A549 (cell line): ENCODE measurements around the gene ITSN1. TPM values are rescaled to one million over a fixed set of nuclear protein-coding genes. Genes with fewer than 3 reads are reported as not detected.

ENCODE experiments used
- ATAC-seq, 2 experiments: fragments of 200-7000 bp in 1 of 2; fragments of >200 bp in 1 of 2; cut with Nextera tagmentation in 1 of 2; cut with Tn5 transposase in 1 of 2; 3 replicates each; pipeline versions ENCODE4 v1.8.0 to v1.9.1; 2018 to 2020; ENCODE audit warnings: mild to moderate bottlenecking in 1 of 2, moderate library complexity in 1 of 2
- CTCF ChIA-PET: fragments of 300-600 bp; sonication (Branson Sonifier 250); formaldehyde crosslinking; extraction: SDS; loops from one replicate; lab custom pipeline; 2021; ENCODE audit warnings: antibody characterized with exemption, inconsistent platforms; lab: Yijun Ruan, JAX
- POLR2A ChIA-PET: fragments of 350-600 bp; formaldehyde crosslinking; extraction: SDS; loops from one replicate; lab custom pipeline; 2021; ENCODE audit warnings: antibody characterized with exemption, inconsistent platforms; lab: Yijun Ruan, JAX
- DNase-seq, 2 experiments: peaks; one replicate each; pipeline versions ENCODE4 v3.0.0 to v3.0.0-alpha.2; 2011 to 2016; ENCODE audit warnings: low read depth in 1 of 2, low spot score in 1 of 2
- FAIRE-seq: peaks from 2 replicates; lab custom pipeline; 2011; peaks lifted over from hg19 to GRCh38; lab: Jason Lieb, UNC
- H3K27ac ChIP-seq, 2 experiments: fragments of >200 bp; sonication (Bioruptor Twin); formaldehyde crosslinking; 3 replicates each; pipeline ENCODE4 v1.5.1; 2016 to 2017
- H3K4me1 ChIP-seq: fragments of >200 bp; sonication (Bioruptor Twin); formaldehyde crosslinking; 3 replicates; pipeline ENCODE4 v1.6.1; 2016
- H3K4me2 ChIP-seq: fragments of >200 bp; sonication (Bioruptor Twin); formaldehyde crosslinking; 3 replicates; pipeline ENCODE4 v1.6.1; 2016
- H3K4me3 ChIP-seq: fragments of >200 bp; sonication (Bioruptor Twin); formaldehyde crosslinking; 3 replicates; pipeline ENCODE4 v1.5.1; 2016
- H3K9me3 ChIP-seq: fragments of >200 bp; sonication (Bioruptor Twin); formaldehyde crosslinking; 3 replicates; pipeline ENCODE4 v1.6.1; 2016
- CEBPB ChIP-seq, 2 experiments: fragments of >200 bp in 1 of 2; sonication (Bioruptor Twin) in 1 of 2; formaldehyde crosslinking in 1 of 2; IDR thresholded peaks; 2 replicates each; pipeline ENCODE4 v1.6.1; 2012 to 2016
- CHD4 ChIP-seq: fragments of 200-600 bp; sonication (generic); IDR thresholded peaks from 2 replicates; pipeline ENCODE4 v1.6.1; 2016; ENCODE audit warnings: antibody characterized with exemption, mild to moderate bottlenecking, borderline replicate concordance
- EHMT2 ChIP-seq: fragments of 200-600 bp; sonication (generic); IDR thresholded peaks from 2 replicates; pipeline ENCODE4 v1.6.1; 2016; ENCODE audit warnings: antibody characterized with exemption, low read depth, mild to moderate bottlenecking, moderate library complexity
- ESRRA ChIP-seq: fragments of 150-350 bp; IDR thresholded peaks from 2 replicates; pipeline ENCODE4 v1.6.1; 2014; ENCODE audit warnings: mild to moderate bottlenecking, low read length, borderline replicate concordance
- FOSB ChIP-seq: fragments of 250-450 bp; sonication (Bioruptor Pico); IDR thresholded peaks from 2 replicates; pipeline ENCODE4 v1.5.0; 2020; ENCODE audit warnings: mild to moderate bottlenecking, moderate library complexity
- FOSL2 ChIP-seq, 2 experiments: fragments of 450-650 bp in 1 of 2; fragments of >200 bp in 1 of 2; sonication (Bioruptor Twin) in 1 of 2; formaldehyde crosslinking; IDR thresholded peaks; 2 replicates each; pipeline versions ENCODE4 v1.5.0 to v1.6.1; 2016 to 2020; ENCODE audit warnings: mild to moderate bottlenecking in 1 of 2, moderate library complexity in 1 of 2
- GATA3 ChIP-seq: IDR thresholded peaks from 2 replicates; pipeline ENCODE4 v1.6.1; 2012; ENCODE audit warnings: borderline replicate concordance
- HOXB13 ChIP-seq: fragments of 250-450 bp; sonication (Bioruptor Pico); IDR thresholded peaks from 2 replicates; pipeline ENCODE4 v1.5.0; 2020; ENCODE audit warnings: low read depth, mild to moderate bottlenecking, moderate library complexity
- HOXB5 ChIP-seq: fragments of 250-450 bp; sonication (Bioruptor Pico); IDR thresholded peaks from 2 replicates; pipeline ENCODE4 v1.5.0; 2020; ENCODE audit warnings: mild to moderate bottlenecking, moderate library complexity
- JUN ChIP-seq, 2 experiments: fragments of >200 bp; sonication (Bioruptor Twin); formaldehyde crosslinking; IDR thresholded peaks; 2 replicates in 1 of 2; 3 replicates in 1 of 2; pipeline ENCODE4 v1.6.1; 2016 to 2017
- JUNB ChIP-seq: fragments of >200 bp; sonication (Bioruptor Twin); formaldehyde crosslinking; IDR thresholded peaks from 2 replicates; pipeline ENCODE4 v1.6.1; 2016
- KDM5A ChIP-seq: fragments of 200-600 bp; sonication (generic); IDR thresholded peaks from 2 replicates; pipeline ENCODE4 v1.6.1; 2016; ENCODE audit warnings: antibody characterized with exemption, mild to moderate bottlenecking
- MAFK ChIP-seq: fragments of 450-650 bp; IDR thresholded peaks from 2 replicates; pipeline ENCODE4 v1.6.1; 2014; ENCODE audit not compliant: partially characterized antibody
- MAZ ChIP-seq: fragments of 150-350 bp; IDR thresholded peaks from 2 replicates; pipeline ENCODE4 v1.6.1; 2014; ENCODE audit warnings: antibody characterized with exemption, low read depth, low read length, borderline replicate concordance
- NR3C1 ChIP-seq: fragments of >200 bp; sonication (Bioruptor Twin); formaldehyde crosslinking; IDR thresholded peaks from 3 replicates; pipeline ENCODE4 v1.6.1; 2017
- POLR2AphosphoS2 ChIP-seq: conservative IDR thresholded peaks from 2 replicates; pipeline ENCODE4 v1.6.1; 2012; ENCODE audit warnings: low read length, improper control_type of control experiment, inconsistent platforms
- RARB ChIP-seq: fragments of 250-450 bp; sonication (Bioruptor Pico); IDR thresholded peaks from 2 replicates; pipeline ENCODE4 v1.8.0; 2021; ENCODE audit warnings: mild to moderate bottlenecking, moderate library complexity
- RCOR1 ChIP-seq: fragments of 150-350 bp; IDR thresholded peaks from 2 replicates; pipeline ENCODE4 v1.6.1; 2014; ENCODE audit warnings: antibody characterized with exemption, low read length, low read depth
- RFX5 ChIP-seq: fragments of 450-650 bp; IDR thresholded peaks from 2 replicates; pipeline ENCODE4 v1.7.1; 2014; ENCODE audit warnings: antibody characterized with exemption, mild to moderate bottlenecking, moderate library complexity
- RNF2 ChIP-seq: fragments of 200-600 bp; sonication (generic); IDR thresholded peaks from 2 replicates; pipeline ENCODE4 v1.6.1; 2016; ENCODE audit warnings: low read depth, mild to moderate bottlenecking, antibody characterized with exemption, moderate library complexity, borderline replicate concordance
- SREBF2 ChIP-seq: fragments of 450-650 bp; IDR thresholded peaks from 2 replicates; pipeline ENCODE4 v1.6.1; 2014; ENCODE audit warnings: mild to moderate bottlenecking, moderate library complexity
- TP53 ChIP-seq: fragments of 250-450 bp; sonication (Bioruptor Pico); IDR thresholded peaks from 2 replicates; pipeline ENCODE4 v1.5.0; 2021; ENCODE audit warnings: mild to moderate bottlenecking, moderate library complexity
- ZC3H11A ChIP-seq: fragments of 450-650 bp; IDR thresholded peaks from 2 replicates; pipeline ENCODE4 v1.6.1; 2014; ENCODE audit warnings: antibody characterized with exemption, mild to moderate bottlenecking
- ZFP36 ChIP-seq: fragments of 450-650 bp; IDR thresholded peaks from 2 replicates; pipeline ENCODE4 v1.6.1; 2014; ENCODE audit warnings: borderline replicate concordance; ENCODE audit not compliant: partially characterized antibody
- ZSCAN20 ChIP-seq: fragments of 250-450 bp; sonication (Bioruptor Pico); IDR thresholded peaks from 2 replicates; pipeline ENCODE4 v1.8.0; 2022; ENCODE audit warnings: mild to moderate bottlenecking, moderate library complexity
- WGBS: methylation state at CpG from one replicate; pipeline ENCODE4 v1.1.6; 2017; ENCODE audit errors: missing lambda C conversion rate; 5-methylcytosine and 5-hydroxymethylcytosine counted together
- polyA plus RNA-seq, 4 experiments: library from polyadenylated mRNA; depleted of rRNA in 3 of 4; stranded (reverse); fragments of >200 nt; fragmentation: RNase III in 1 of 4; extraction: RNeasy Plus Mini Kit Qiagen cat#74134 plus additional on column Dnase treatment in 1 of 4; gene quantifications; 2 replicates in 3 of 4; 3 replicates in 1 of 4; pipeline ENCODE4 v1.2.3, GENCODE V29; 2011 to 2017

The ITSN1 gene
- polyA plus RNA-seq, 2 of the 4 experiments (the other 2 are of a cell fraction): 15.2 to 23.7 TPM

DNA sequence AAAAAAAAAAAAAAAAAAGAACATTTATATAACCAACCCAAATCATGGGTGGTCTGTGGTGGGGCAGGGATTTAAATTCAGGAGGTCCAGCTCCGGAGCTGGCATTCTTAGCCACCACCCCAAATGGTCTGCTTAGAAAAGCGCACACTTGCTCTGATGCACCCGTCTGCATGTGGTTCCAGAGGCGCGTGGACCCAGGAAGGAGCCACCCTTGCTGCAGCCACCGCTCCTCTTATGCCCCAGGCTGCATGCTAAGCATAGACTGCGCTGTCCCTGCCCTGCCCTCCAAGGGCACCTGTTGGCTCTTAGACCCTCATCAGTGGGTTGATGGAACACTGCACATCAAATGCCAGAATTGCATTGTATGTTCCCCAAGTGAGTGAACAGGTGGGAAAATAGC, 231.9 kb downstream of the ITSN1 start:
- TF ChIP-seq HOXB5: no peak
- TF ChIP-seq RFX5: no peak
- TF ChIP-seq FOSL2 (IDR thresholded peaks at IDR 0.05): no peak
- no peak for TF ChIP-seq FOSL2 (CRISPR knock-in tag; IDR thresholded peaks at IDR 0.05)
- TF ChIP-seq RARB (CRISPR knock-in tag): no peak
- TF ChIP-seq RNF2: no peak
- no peak for TF ChIP-seq ZSCAN20 (CRISPR knock-in tag)
- TF ChIP-seq MAFK: no peak
- no peak for TF ChIP-seq ZFP36
- Histone ChIP-seq H3K4me1 (no peaks in the 10 kb centered on the region), H3K4me3 (no peak overlapping the region), H3K9me3 (no peaks in the 10 kb centered on the region), H3K4me2 (no peak overlapping the region), H3K27ac (no peak overlapping the region)
- DNase-seq (no peak), FAIRE-seq (no peak), ATAC-seq (no peak)
- ChIA-PET POLR2A (no interaction called here), CTCF (no interaction called here)
- 80% methylated on average over 5 of the region's 7 CpGs for WGBS

GRCh38 chr21:33875026-33875695, 232.9 kb downstream of the ITSN1 start:
- Histone ChIP-seq H3K9me3 (no peaks in the 10 kb centered on the region), H3K4me1 (no peaks in the 10 kb centered on the region)
- no peak for TF ChIP-seq KDM5A
- no peak for TF ChIP-seq EHMT2
- TF ChIP-seq ESRRA: no peak
- TF ChIP-seq SREBF2: no peak
- TF ChIP-seq TP53: no peak
- TF ChIP-seq NR3C1: no peak
- TF ChIP-seq MAZ: no peak
- TF ChIP-seq POLR2AphosphoS2: no peak
- TF ChIP-seq FOSB (CRISPR knock-in tag): no peak
- TF ChIP-seq MAFK: no peak
- TF ChIP-seq, all 56 proteins: peak for 0
- ChIA-PET CTCF (no interaction called here), POLR2A (no interaction called here)
- ATAC-seq (no peak), DNase-seq (no peak), FAIRE-seq (no peak)
- Histone ChIP-seq H3K4me2 (no peak overlapping the region), H3K27ac (no peak overlapping the region), H3K4me3 (no peak overlapping the region)
- WGBS: 87% methylated on average over 20 of the region's 20 CpGs

- TF ChIP-seq ZC3H11A (no peak), JUN (IDR thresholded peaks at IDR 0.05) (no peak), FOSL2 (IDR thresholded peaks at IDR 0.05) (no peak), FOSL2 (CRISPR knock-in tag; IDR thresholded peaks at IDR 0.05) (no peak), RARB (CRISPR knock-in tag) (no peak), SREBF2 (no peak), FOSB (CRISPR knock-in tag) (no peak), CHD4 (no peak), CEBPB (IDR thresholded peaks at IDR 0.05) (no peak), RFX5 (no peak), POLR2AphosphoS2 (no peak), GATA3 (no peak), HOXB13 (CRISPR knock-in tag) (no peak), JUNB (no peak), RCOR1 (no peak)
- FAIRE-seq (no peak), DNase-seq (no peak), ATAC-seq (no peak)
- H3K4me3 ChIP-seq: no peak overlapping the region
- no peak overlapping the region for H3K27ac ChIP-seq
- ChIA-PET CTCF (no interaction called here), POLR2A (no interaction called here)
- H3K4me2 ChIP-seq: no peak overlapping the region
- H3K9me3 ChIP-seq: no peaks in the 10 kb centered on the region
- no peaks in the 10 kb centered on the region for H3K4me1 ChIP-seq
- 66% methylated on average over 6 of the region's 6 CpGs for WGBS
These were observed 236.5 kb downstream of the ITSN1 start for GRCh38 chr21:33878824-33879223.
